HG03139 (cell line): ENCODE measurements around the gene INO80C.
"Not testable (repeated sequence)": the region's sequence is repeated elsewhere in the genome, so short reads cannot be mapped to it uniquely, and the experiment has no call there.

ENCODE experiments used
- ATAC-seq: cut with Tn5 transposase; IDR thresholded peaks from one replicate; pipeline ENCODE4 v1.9.1; 2021; ENCODE audit not compliant: unreplicated experiment

INO80C gene

DNA sequence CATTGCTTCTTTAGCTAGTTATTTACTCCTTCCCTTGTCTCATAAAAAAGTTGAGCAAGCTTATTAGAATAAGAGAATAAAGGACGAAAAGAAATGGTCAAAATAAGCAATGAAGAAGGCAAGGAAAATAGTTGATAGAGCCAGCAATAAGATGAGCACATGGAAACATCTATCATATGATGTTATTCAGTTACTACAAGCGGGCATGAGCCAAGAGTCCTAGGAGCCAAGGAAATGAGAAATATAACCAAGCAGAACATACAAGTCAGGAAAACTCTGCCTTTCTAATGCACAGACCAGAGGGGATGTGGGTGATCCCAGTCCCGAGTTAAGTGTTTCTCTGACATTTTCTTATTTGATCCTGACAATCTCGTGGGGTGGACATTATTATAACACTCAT is 33.9 kb downstream of the INO80C start:
- no peak for ATAC-seq

GRCh38 chr18:35463050-35463449 is 34.7 kb downstream of the INO80C start:
- ATAC-seq: no peak

DNA sequence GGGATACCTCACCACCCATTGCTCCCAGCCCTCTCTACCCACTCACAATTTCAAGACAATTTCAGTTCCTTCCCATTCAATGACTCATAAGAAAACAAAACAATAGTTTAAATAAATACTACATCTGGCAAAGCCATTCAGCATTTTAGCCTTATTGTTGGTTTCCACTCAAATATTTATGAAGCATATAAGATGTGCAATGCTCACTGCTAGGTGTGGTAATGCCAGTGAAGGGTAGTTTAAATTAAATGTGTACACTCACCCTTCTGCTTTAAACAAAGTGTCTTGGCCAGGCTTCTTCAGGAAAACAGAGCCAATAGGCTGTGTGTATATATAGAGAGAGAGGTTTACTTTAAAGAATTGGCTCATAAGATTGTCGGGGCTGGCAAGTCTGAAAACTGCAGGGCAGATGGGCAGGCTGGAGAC is 37.0 kb downstream of the INO80C start:
- ATAC-seq: no peak

DNA sequence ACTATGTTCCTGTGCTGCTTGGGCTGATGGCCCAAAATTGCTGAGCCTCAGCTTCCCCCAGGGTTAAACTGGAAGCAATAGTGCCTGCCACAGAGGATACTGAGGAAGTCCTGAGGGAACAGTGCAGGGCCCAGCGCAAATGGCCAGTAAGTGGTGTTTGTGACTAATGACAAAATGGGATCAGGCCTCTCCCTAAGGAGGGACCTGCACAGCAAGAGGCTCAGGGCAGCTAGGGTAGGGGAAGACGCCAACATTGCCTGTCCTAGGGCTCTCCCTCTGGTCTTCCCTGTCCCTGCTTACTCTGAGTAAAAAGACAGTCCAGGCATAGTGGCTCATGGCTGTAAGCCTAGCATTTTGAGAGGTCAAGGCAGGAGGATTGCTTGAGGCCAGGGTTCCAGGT is 37.8 kb downstream of the INO80C start:
- no peak for ATAC-seq

GRCh38 chr18:35458677-35459441 is 38.9 kb downstream of the INO80C start:
- no peak for ATAC-seq

DNA sequence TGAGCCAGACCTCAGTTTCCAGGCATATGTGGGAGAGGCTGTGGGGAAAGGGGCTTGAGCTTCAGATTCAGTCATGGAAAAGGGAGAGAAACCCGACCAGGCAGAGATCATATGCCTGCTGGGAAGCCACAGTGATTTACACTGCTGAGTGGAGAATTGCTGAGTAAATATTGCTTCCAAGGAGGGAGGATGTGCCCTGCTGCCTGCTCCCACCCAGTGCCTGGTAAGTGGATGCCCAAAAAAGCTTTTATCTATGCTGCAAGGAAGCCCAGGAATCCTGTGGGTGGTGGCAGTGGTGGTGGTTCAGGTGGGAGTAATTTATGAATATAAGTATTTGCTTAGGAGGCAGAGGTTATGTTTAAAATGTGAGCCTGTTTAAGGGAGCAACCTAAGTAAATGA is 39.5 kb downstream of the INO80C start:
- no peak for ATAC-seq

GRCh38 chr18:35457140-35457704 is 40.5 kb downstream of the INO80C start:
- no peak for ATAC-seq

- no peak for ATAC-seq
Observed at GRCh38 chr18:35455926-35456763, 41.6 kb downstream of the INO80C start.

GRCh38 chr18:35454803-35455202 is 43.0 kb downstream of the INO80C start:
- no peak for ATAC-seq

DNA sequence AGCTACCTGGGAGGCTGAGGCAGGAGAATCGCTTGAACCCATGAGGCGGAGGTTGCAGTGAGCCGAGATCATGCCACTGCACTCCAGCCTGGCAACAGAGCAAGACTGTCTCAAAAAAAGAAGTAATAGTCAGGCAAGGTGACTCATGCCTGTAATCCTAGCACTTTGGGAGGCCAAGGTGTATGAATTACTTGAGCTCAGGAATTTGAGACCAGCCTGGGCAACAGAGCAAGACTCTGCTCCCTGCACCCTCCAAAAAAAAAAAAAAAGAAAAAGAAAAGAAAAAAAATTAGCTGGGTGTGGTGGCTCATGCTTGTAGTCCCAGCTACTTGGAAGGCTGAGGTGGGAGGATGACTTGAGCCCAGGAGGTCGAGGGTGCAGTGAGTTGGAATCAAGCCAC is 44.7 kb downstream of the INO80C start:
- not testable (repeated sequence) for ATAC-seq

- ATAC-seq: no peak
Observed at GRCh38 chr18:35451916-35452315, 45.8 kb downstream of the INO80C start.

DNA sequence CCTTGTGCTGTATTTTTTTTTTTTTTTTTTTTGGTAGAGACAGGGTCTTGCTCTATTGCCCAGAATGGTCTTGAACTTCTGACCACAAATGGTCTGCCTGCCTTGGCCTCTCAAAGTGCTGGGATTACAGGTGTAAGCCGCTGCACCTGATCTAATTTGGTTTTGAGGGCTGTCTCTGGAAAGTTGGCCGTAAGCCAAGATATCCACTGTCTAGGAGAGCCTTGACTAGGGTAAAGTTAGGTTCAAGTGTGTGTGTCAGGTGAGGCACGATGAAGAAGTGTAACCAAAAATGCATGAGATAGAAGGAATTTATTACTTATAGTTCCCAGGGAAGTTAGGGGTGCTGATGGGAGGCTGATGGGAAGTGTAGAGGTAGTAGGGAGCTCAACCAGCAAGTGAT is 46.7 kb downstream of the INO80C start:
- no peak for ATAC-seq

- no peak for ATAC-seq
Observed at GRCh38 chr18:35444636-35445035, 53.1 kb downstream of the INO80C start.

GRCh38 chr18:35443847-35444246 is 53.9 kb downstream of the INO80C start:
- ATAC-seq: no peak

- ATAC-seq: no peak
Observed at GRCh38 chr18:35443434-35443833, 54.3 kb downstream of the INO80C start.

DNA sequence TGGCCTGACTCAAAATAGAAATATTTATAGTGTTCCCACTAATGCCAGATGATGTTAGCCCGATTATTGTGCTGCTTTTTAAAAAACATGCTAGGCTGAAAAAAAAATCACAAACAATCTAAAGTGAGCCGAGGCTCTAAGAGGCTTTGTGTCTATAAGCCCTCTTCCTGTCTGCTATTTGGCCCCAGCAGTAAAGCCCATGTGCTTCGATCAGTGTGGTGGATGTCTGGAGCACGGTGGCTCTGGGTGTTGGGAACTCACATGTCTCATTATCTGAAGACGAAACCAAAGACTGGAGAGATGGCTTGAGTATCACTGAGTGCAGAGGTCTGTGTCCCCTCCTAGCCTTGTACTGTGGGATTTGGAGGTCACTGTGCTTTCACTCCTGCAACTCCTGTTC is 55.1 kb downstream of the INO80C start:
- ATAC-seq: no peak

DNA sequence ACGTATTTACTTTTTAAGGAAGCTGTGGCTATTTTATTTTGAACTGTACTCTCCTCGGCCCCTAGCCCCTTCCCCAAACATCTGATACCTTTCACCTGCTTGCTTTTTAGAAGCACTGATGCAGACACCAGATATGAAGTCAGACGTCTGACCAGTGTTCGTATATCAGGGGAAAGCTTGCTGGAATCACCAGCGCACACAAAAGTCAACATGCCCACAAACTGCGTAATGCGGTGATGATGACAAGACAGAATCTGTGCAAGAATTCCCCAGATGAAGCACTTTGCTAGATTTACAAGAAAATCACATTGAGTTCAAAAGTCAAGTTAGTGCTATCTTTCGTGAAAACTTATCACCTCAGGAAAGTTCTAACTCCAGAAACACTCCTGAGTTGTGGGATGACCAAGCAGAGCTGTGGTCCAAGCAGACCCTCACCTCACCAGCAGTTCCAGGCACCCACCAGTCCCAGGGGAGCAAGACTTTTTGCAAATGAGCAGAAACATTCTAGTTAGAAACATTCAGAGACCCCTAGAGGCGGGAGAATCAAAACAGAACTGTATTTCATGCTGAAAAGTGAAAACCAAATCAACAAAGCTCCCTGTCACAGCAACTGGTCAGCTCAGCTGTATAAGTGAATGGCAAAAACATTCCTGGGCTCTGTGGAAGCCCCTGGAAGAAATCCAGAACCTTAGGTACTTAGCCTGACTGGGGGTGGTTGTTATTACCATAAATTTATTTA is 55.7 kb downstream of the INO80C start:
- ATAC-seq: no peak

- no peak for ATAC-seq
Observed at GRCh38 chr18:35438480-35439234, 59.1 kb downstream of the INO80C start.

DNA sequence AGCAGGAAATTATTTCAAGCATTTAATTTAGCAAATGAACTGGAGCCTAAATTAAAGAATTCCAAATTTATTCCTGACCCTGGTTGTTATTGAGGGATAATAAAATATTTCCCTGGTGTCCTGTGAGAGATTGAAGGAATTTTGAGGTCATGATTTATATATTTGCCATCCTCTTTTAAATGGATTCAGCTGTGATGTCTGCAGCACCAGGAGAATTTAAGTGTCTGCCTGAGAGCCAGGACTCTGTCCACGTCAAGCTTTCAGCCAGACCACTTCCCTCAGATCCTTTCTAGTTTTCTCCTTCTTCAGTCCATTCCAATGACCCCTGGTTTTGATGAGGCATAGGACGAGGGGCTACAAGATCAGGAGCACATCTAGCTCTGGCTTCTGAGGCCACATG is 59.9 kb downstream of the INO80C start:
- ATAC-seq: no peak

GRCh38 chr18:35436076-35436649 is 61.6 kb downstream of the INO80C start:
- no peak for ATAC-seq
